ENCODE measurements around the gene CD81.

The CD81 gene

GRCh38 chr11:2395211-2395730 is 18.2 kb downstream of the CD81 start:
- no peak overlapping the region for H3K4me3 ChIP-seq (replicated peaks; ENCODE audit: low read depth, low read length)
- DNase-seq (ENCODE audit: extremely low read depth, low read depth): no peak
- no peak for TF ChIP-seq CTCF (IDR thresholded peaks at IDR 0.05; ENCODE audit: low read depth, low read length, missing control alignments)

GRCh38 chr11:2395856-2396255 is 18.7 kb downstream of the CD81 start:
- TF ChIP-seq CTCF (IDR thresholded peaks at IDR 0.05; ENCODE audit: low read depth, low read length, missing control alignments): no peak

GRCh38 chr11:2396471-2396870 is 19.4 kb downstream of the CD81 start:
- H3K4me3 ChIP-seq (replicated peaks; ENCODE audit: low read depth, low read length): no peak overlapping the region
- DNase-seq (ENCODE audit: extremely low read depth, low read depth): no peak
- no peak for TF ChIP-seq CTCF (IDR thresholded peaks at IDR 0.05; ENCODE audit: low read depth, low read length, missing control alignments)

More at GRCh38 chr11:2395856-2396255, 18.7 kb downstream of the CD81 start:
- no peak overlapping the region for H3K4me3 ChIP-seq (replicated peaks; ENCODE audit: low read depth, low read length)
- DNase-seq (ENCODE audit: extremely low read depth, low read depth): no peak

GRCh38 chr11:2397005-2397404 is 19.9 kb downstream of the CD81 start:
- TF ChIP-seq CTCF (IDR thresholded peaks at IDR 0.05; ENCODE audit: low read depth, low read length, missing control alignments): no peak
- DNase-seq (ENCODE audit: extremely low read depth, low read depth): no peak
- no peak overlapping the region for H3K4me3 ChIP-seq (replicated peaks; ENCODE audit: low read depth, low read length)

- H3K4me3 ChIP-seq (replicated peaks; ENCODE audit: low read depth, low read length): peak overlapping the region; percentile 99
- peak; percentile 10 for TF ChIP-seq CTCF (IDR thresholded peaks at IDR 0.05; ENCODE audit: low read depth, low read length, missing control alignments)
- DNase-seq (ENCODE audit: extremely low read depth, low read depth): no peak
Measured at GRCh38 chr11:2398664-2399355, 21.7 kb downstream of the CD81 start.

- DNase-seq (ENCODE audit: extremely low read depth, low read depth): no peak
- TF ChIP-seq CTCF (IDR thresholded peaks at IDR 0.05; ENCODE audit: low read depth, low read length, missing control alignments): no peak
- peak overlapping the region; percentile 99 for H3K4me3 ChIP-seq (replicated peaks; ENCODE audit: low read depth, low read length)
Measured at GRCh38 chr11:2399488-2400068, 22.5 kb downstream of the CD81 start.

Measured in HFF-Myc (cell line).